H1 (cell line): Measurements from ENCODE around the gene IL27RA. TPM values are rescaled to one million over a fixed set of nuclear protein-coding genes. Genes with fewer than 3 reads are reported as not detected.
"Not testable (repeated sequence)": the region's sequence is repeated elsewhere in the genome, so short reads cannot be mapped to it uniquely, and the experiment has no call there.

Experiments used
- CTCF ChIA-PET: fragments of 300-600 bp; sonication (Branson Sonifier 250); formaldehyde crosslinking; loops from one replicate; lab custom pipeline; 2021; ENCODE audit not compliant: partially characterized antibody; lab: Charles Lee
- POLR2A ChIA-PET: fragments of 300-600 bp; sonication (Branson Sonifier 250); formaldehyde crosslinking; loops from one replicate; lab custom pipeline; 2021; ENCODE audit warnings: inconsistent platforms; ENCODE audit not compliant: partially characterized antibody; lab: Charles Lee
- DNase-seq, 2 experiments: peaks; one replicate each; pipeline versions ENCODE4 v3.0.0 to v3.0.0-alpha.2; 2010 to 2022; ENCODE audit warnings: low spot score in 2 of 2, low read depth in 1 of 2, mixed read lengths in 1 of 2
- FAIRE-seq: peaks from 2 replicates; lab custom pipeline; 2011; peaks lifted over from hg19 to GRCh38; lab: Jason Lieb, UNC
- H2AFZ ChIP-seq: 2 replicates; pipeline ENCODE4 v1.8.1; 2012; ENCODE audit warnings: low read length, inconsistent platforms
- H2AK5ac ChIP-seq: 2 replicates; pipeline ENCODE4 v1.6.1; 2013; ENCODE audit warnings: low read depth, low read length
- H2BK120ac ChIP-seq: replicated peaks from 2 replicates; pipeline ENCODE3; 2013; ENCODE audit warnings: low read depth, low read length, inconsistent platforms
- H2BK12ac ChIP-seq: 2 replicates; pipeline ENCODE4 v1.6.1; 2013; ENCODE audit warnings: low read depth, low read length
- H2BK15ac ChIP-seq: 2 replicates; pipeline ENCODE4 v1.6.1; 2013; ENCODE audit warnings: low read length
- H2BK20ac ChIP-seq: 2 replicates; pipeline ENCODE4 v1.6.1; 2013; ENCODE audit warnings: low read length
- H2BK5ac ChIP-seq: 2 replicates; pipeline ENCODE4 v1.6.1; 2013; ENCODE audit warnings: low read depth, low read length
- H3K14ac ChIP-seq: 2 replicates; pipeline ENCODE4 v1.6.1; 2013; ENCODE audit warnings: inconsistent platforms; ENCODE audit not compliant: insufficient read length
- H3K18ac ChIP-seq: 2 replicates; pipeline ENCODE4 v1.6.1; 2013; ENCODE audit warnings: low read length; ENCODE audit errors: extremely low read depth
- H3K23ac ChIP-seq: 2 replicates; pipeline ENCODE4 v1.6.1; 2013; ENCODE audit warnings: inconsistent platforms; ENCODE audit not compliant: insufficient read length
- H3K23me2 ChIP-seq: 2 replicates; pipeline ENCODE4 v1.6.1; 2013; ENCODE audit warnings: low read depth, low read length
- H3K27ac ChIP-seq: 2 replicates; pipeline ENCODE4 v1.6.1; 2011; ENCODE audit warnings: low read depth, low read length, inconsistent platforms
- H3K27me3 ChIP-seq, 4 experiments: replicated peaks in 1 of 4; 1 replicate in 1 of 4; 2 replicates in 3 of 4; pipeline versions ENCODE4 v1.6.1 to v1.8.1; 2011 to 2013; ENCODE audit warnings: low read length in 3 of 4, mild to moderate bottlenecking in 3 of 4, inconsistent platforms in 2 of 4, mixed read lengths in 2 of 4, moderate library complexity in 1 of 4; ENCODE audit not compliant: control insufficient read depth in 3 of 4, insufficient read depth in 3 of 4; ENCODE audit errors: extremely low read depth in 1 of 4
- H3K36me3 ChIP-seq, 4 experiments: 2 replicates each; pipeline versions ENCODE4 v1.6.1 to v1.8.1; 2011 to 2013; ENCODE audit warnings: mild to moderate bottlenecking in 4 of 4, low read length in 3 of 4, moderate library complexity in 2 of 4, control low read depth in 1 of 4, inconsistent platforms in 1 of 4; ENCODE audit not compliant: insufficient read depth in 4 of 4, control insufficient read depth in 2 of 4
- H3K4ac ChIP-seq: replicated peaks from 2 replicates; pipeline ENCODE3; 2013; ENCODE audit warnings: low read length, low read depth, mixed read lengths, inconsistent platforms; ENCODE audit not compliant: insufficient read length
- H3K4me1 ChIP-seq, 4 experiments: replicated peaks in 1 of 4; 1 replicate in 1 of 4; 2 replicates in 3 of 4; pipeline versions ENCODE4 v1.6.1 to v1.8.1; 2011 to 2013; ENCODE audit warnings: low read length in 3 of 4, inconsistent platforms in 2 of 4, mixed read lengths in 1 of 4; ENCODE audit not compliant: insufficient read depth in 4 of 4, control insufficient read depth in 3 of 4
- H3K4me2 ChIP-seq, 2 experiments: 2 replicates each; pipeline versions ENCODE4 v1.6.1 to v1.8.1; 2011 to 2013; ENCODE audit warnings: low read depth in 2 of 2, low read length in 2 of 2, control low read depth in 1 of 2, inconsistent platforms in 1 of 2, mild to moderate bottlenecking in 1 of 2; ENCODE audit not compliant: insufficient read depth in 1 of 2
- H3K4me3 ChIP-seq, 4 experiments: fragments of 200-600, 300-600 bp in 1 of 4; sonication (generic), shearing (Covaris generic), sonication (Bioruptor Twin) in 1 of 4; 2 replicates each; pipeline versions ENCODE4 v1.5.1 to v1.8.1; 2011 to 2016; ENCODE audit warnings: low read length in 4 of 4, low read depth in 3 of 4, control low read depth in 2 of 4, inconsistent platforms in 2 of 4, mild to moderate bottlenecking in 2 of 4, mixed read lengths in 1 of 4, moderate library complexity in 1 of 4; ENCODE audit not compliant: insufficient read depth in 2 of 4; ENCODE audit errors: extremely low read depth in 1 of 4
- H3K56ac ChIP-seq: replicated peaks from 2 replicates; pipeline ENCODE3; 2013; ENCODE audit warnings: low read depth, mild to moderate bottlenecking, mixed read lengths, low read length, inconsistent platforms; ENCODE audit not compliant: insufficient read length
- H3K79me1 ChIP-seq: 2 replicates; pipeline ENCODE4 v1.6.1; 2013; ENCODE audit warnings: low read depth, low read length, control low read depth
- H3K79me2 ChIP-seq, 2 experiments: 2 replicates each; pipeline versions ENCODE4 v1.6.1 to v1.8.1; 2012 to 2013; ENCODE audit warnings: low read length in 2 of 2, mild to moderate bottlenecking in 2 of 2, inconsistent platforms in 1 of 2; ENCODE audit not compliant: insufficient read depth in 2 of 2, control insufficient read depth in 1 of 2
- H3K9ac ChIP-seq, 4 experiments: replicated peaks in 1 of 4; 1 replicate in 1 of 4; 2 replicates in 3 of 4; pipeline versions ENCODE4 v1.6.1 to v1.8.1; 2011 to 2013; ENCODE audit warnings: low read depth in 3 of 4, low read length in 3 of 4, control low read depth in 2 of 4, mild to moderate bottlenecking in 2 of 4, moderate library complexity in 2 of 4, inconsistent platforms in 1 of 4; ENCODE audit errors: extremely low read depth in 1 of 4
- H3K9me3 ChIP-seq, 2 experiments: 2 replicates each; pipeline versions ENCODE4 v1.6.1 to v1.8.1; 2012 to 2013; ENCODE audit warnings: mild to moderate bottlenecking in 2 of 2, moderate library complexity in 2 of 2, control low read depth in 1 of 2, inconsistent platforms in 1 of 2, low read depth in 1 of 2, low read length in 1 of 2, mixed read lengths in 1 of 2; ENCODE audit not compliant: insufficient read depth in 2 of 2
- H4K20me1 ChIP-seq, 2 experiments: replicated peaks in 1 of 2; 2 replicates each; pipeline versions ENCODE3 to v1.8.1; 2011 to 2013; ENCODE audit warnings: inconsistent platforms in 2 of 2, low read length in 2 of 2, mild to moderate bottlenecking in 1 of 2; ENCODE audit not compliant: insufficient read depth in 2 of 2, control insufficient read depth in 1 of 2
- H4K5ac ChIP-seq: 2 replicates; pipeline ENCODE4 v1.6.1; 2013; ENCODE audit warnings: low read length, low read depth, mixed read lengths, inconsistent platforms; ENCODE audit not compliant: insufficient read length
- H4K8ac ChIP-seq: 2 replicates; pipeline ENCODE4 v1.8.0; 2013; ENCODE audit warnings: mild to moderate bottlenecking, moderate library complexity, low read length, inconsistent platforms; ENCODE audit not compliant: insufficient read depth; ENCODE audit errors: extremely low read depth
- H4K91ac ChIP-seq: replicated peaks from 2 replicates; pipeline ENCODE3; 2013; ENCODE audit warnings: low read length, mixed read lengths, inconsistent platforms; ENCODE audit not compliant: insufficient read length
- ASH2L ChIP-seq: fragments of 200-600, 300-600 bp; sonication (generic); IDR thresholded peaks from one replicate; pipeline ENCODE4 v1.7.1; 2017; ENCODE audit warnings: low read length
- ATF3 ChIP-seq: IDR thresholded peaks from 2 replicates; pipeline ENCODE4 v1.6.1; 2011; ENCODE audit warnings: low read depth, mild to moderate bottlenecking, low read length; ENCODE audit not compliant: insufficient read depth
- CREB1 ChIP-seq: IDR thresholded peaks from 2 replicates; pipeline ENCODE4 v1.6.1; 2012; ENCODE audit warnings: inconsistent platforms
- HDAC2 ChIP-seq, 2 experiments: fragments of 300-600 bp in 1 of 2; sonication (generic) in 1 of 2; IDR thresholded peaks; 2 replicates each; pipeline ENCODE4 v1.6.1; 2011 to 2012; ENCODE audit warnings: low read depth in 2 of 2, low read length in 2 of 2, mild to moderate bottlenecking in 2 of 2, moderate library complexity in 2 of 2, borderline replicate concordance in 1 of 2, inconsistent platforms in 1 of 2
- KDM4A ChIP-seq: IDR thresholded peaks from one replicate; pipeline ENCODE4 v1.7.1; 2012; ENCODE audit warnings: low read depth, mild to moderate bottlenecking, moderate library complexity, low read length, inconsistent platforms; ENCODE audit not compliant: severe bottlenecking
- SIRT6 ChIP-seq: IDR thresholded peaks from one replicate; pipeline ENCODE4 v1.7.1; 2012; ENCODE audit warnings: low read length, inconsistent platforms
- SP4 ChIP-seq: IDR thresholded peaks from 2 replicates; pipeline ENCODE4 v1.6.1; 2012; ENCODE audit warnings: low read length, inconsistent platforms
- TEAD4 ChIP-seq: IDR thresholded peaks from 2 replicates; pipeline ENCODE4 v1.6.1; 2012; ENCODE audit warnings: low read depth, low read length, inconsistent platforms, mixed read lengths
- WGBS, 2 experiments: shearing (Covaris generic) in 1 of 2; methylation state at CpG; one replicate each; pipeline versions ENCODE4 v1.1.6 to v1.1.7; 2013 to 2015; ENCODE audit warnings: low lambda C conversion rate in 2 of 2, mixed read lengths in 2 of 2, inconsistent platforms in 1 of 2, low coverage in 1 of 2, missing lambda C conversion rate in 1 of 2; ENCODE audit not compliant: insufficient replicate concordance in 2 of 2, insufficient coverage in 1 of 2, insufficient read length in 1 of 2; ENCODE audit errors: extremely low coverage in 1 of 2, missing lambda C conversion rate in 1 of 2; 5-methylcytosine and 5-hydroxymethylcytosine counted together
- polyA plus RNA-seq, 7 experiments: library from polyadenylated mRNA; depleted of rRNA in 3 of 7; stranded (reverse) in 5 of 7; unstranded in 2 of 7; fragments of >200 nt in 5 of 7; fragments of 200-250 nt in 2 of 7; gene quantifications; 1 replicate in 5 of 7; 2 replicates in 1 of 7; 4 replicates in 1 of 7; pipeline versions ENCODE4 v1.2.1 to v1.2.3, GENCODE V29; 2011 to 2013; ENCODE audit warnings: missing spikeins in 2 of 7, mixed read lengths in 2 of 7
- total RNA-seq: library from RNA; stranded (reverse); fragmentation: NEBNext Ultra II Directional; extraction: Animal tissue kit (Norgen Biotek cat#: 25700); gene quantifications from 2 replicates; pipeline ENCODE4 v1.2.1, GENCODE V29; 2021

Gene IL27RA
- total and polyA plus RNA-seq, 2 of the 8 experiments (the other 6 are each of a cell fraction or from before 2014, with no cell fraction given): 9.9 to 14.7 TPM

- TF ChIP-seq KDM4A (no peak), SP4 (no peak), HDAC2 (IDR thresholded peaks at IDR 0.05; ENCODE audit: borderline replicate concordance in 1 of 2, low read depth in 2 of 2, low read length in 2 of 2) (no peak), ATF3 (no peak), CREB1 (no peak), SIRT6 (no peak), ASH2L (no peak), TEAD4 (no peak)
These were observed 18.9 kb downstream of the IL27RA start (continued) for GRCh38 chr19:14050512-14050911.

DNA sequence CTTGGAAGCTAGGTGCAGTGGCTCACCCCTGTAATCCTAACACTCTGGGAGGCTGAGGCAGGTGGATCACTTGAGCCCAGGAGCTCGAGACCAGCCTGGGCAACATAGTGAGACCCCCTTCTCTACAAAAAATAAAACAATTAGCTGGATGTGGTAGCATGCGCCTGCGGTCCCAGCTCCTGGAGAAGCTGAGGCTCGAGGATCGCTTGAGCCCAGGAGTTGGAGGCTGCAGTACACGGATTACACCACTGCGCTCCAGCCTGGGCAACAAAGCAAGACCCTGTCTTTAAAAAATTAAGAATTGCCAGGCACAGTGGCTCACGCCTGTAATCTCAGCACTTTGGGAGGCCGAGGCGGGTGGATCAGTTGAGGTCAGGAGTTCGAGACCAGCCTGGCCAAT is 19.4 kb downstream of the IL27RA start:
- H2BK5ac ChIP-seq, H3K79me2 ChIP-seq, H3K23ac ChIP-seq, H3K4me1 ChIP-seq, H2BK120ac ChIP-seq, H4K5ac ChIP-seq, H2BK12ac ChIP-seq, H2AK5ac ChIP-seq, H2BK20ac ChIP-seq, H4K20me1 ChIP-seq, H3K9me3 ChIP-seq, H2AFZ ChIP-seq, H3K56ac ChIP-seq, H2BK15ac ChIP-seq, H4K91ac ChIP-seq, H3K23me2 ChIP-seq, H3K9ac ChIP-seq, H3K36me3 ChIP-seq, POLR2A ChIA-PET, H4K8ac ChIP-seq, FAIRE-seq, DNase-seq, H3K79me1 ChIP-seq, H3K4ac ChIP-seq, H3K18ac ChIP-seq, H3K14ac ChIP-seq, H3K27ac ChIP-seq, H3K27me3 ChIP-seq, H3K4me2 ChIP-seq, H3K4me3 ChIP-seq: not testable (repeated sequence)
- CTCF ChIA-PET: interaction anchor here (1.0 to 9.9 kb wide), 9 partner anchors 10 to 165 kb away, joined by 3 to 77 read pairs (median 5); partner anchors contain the start of genes IL27RA, MISP3 and PALM3
- 87% methylated on average over 11 of the region's 11 CpGs; no CpG with 5 or more reads in 1 of the 2 experiments for WGBS, 2 experiments
